ENCODE results near the gene ROPN1. TPM values are rescaled to one million over a fixed set of nuclear protein-coding genes. Genes with fewer than 3 reads are reported as not detected.

The ROPN1 gene
- total and polyA plus RNA-seq, 2 donors (not counting 1 experiment from before 2014, with no cell fraction given), result not detected

- no peak overlapping the region for H3K4me3 ChIP-seq (replicated peaks in 1 of 4; ENCODE audit: control extremely low read depth in 1 of 4, insufficient read depth in 1 of 4, low read depth in 3 of 4, low read length in 4 of 4)
- no peaks in the 10 kb centered on the region for H3K9me3 ChIP-seq (ENCODE audit: control insufficient read depth, insufficient read depth, low read depth, low read length)
- no peak overlapping the region for H3K27ac ChIP-seq (ENCODE audit: insufficient read depth, low read length)
- no peak overlapping the region for H3K9ac ChIP-seq (ENCODE audit: insufficient read depth, low read length)
- no peaks in the 10 kb centered on the region for H3K27me3 ChIP-seq (ENCODE audit: control insufficient read depth, insufficient read depth, low read length)
- H3K4me1 ChIP-seq (ENCODE audit: control insufficient read depth, extremely low read depth, insufficient read depth, low read length), result peaks cover 2% of the 10 kb centered on the region
- TF ChIP-seq, protein P1, sequence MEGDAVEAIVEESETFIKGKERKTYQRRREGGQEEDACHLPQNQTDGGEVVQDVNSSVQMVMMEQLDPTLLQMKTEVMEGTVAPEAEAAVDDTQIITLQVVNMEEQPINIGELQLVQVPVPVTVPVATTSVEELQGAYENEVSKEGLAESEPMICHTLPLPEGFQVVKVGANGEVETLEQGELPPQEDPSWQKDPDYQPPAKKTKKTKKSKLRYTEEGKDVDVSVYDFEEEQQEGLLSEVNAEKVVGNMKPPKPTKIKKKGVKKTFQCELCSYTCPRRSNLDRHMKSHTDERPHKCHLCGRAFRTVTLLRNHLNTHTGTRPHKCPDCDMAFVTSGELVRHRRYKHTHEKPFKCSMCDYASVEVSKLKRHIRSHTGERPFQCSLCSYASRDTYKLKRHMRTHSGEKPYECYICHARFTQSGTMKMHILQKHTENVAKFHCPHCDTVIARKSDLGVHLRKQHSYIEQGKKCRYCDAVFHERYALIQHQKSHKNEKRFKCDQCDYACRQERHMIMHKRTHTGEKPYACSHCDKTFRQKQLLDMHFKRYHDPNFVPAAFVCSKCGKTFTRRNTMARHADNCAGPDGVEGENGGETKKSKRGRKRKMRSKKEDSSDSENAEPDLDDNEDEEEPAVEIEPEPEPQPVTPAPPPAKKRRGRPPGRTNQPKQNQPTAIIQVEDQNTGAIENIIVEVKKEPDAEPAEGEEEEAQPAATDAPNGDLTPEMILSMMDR (conservative IDR thresholded peaks at IDR 0.05 in 1 of 2, IDR thresholded peaks at IDR 0.05 in 1 of 2; ENCODE audit: low read depth in 1 of 2, low read length in 2 of 2), result no peak
- TF ChIP-seq EZH2 (IDR thresholded peaks at IDR 0.05; ENCODE audit: low read length, missing control alignments), result no peak
- no peaks in the 10 kb centered on the region for H4K20me1 ChIP-seq (ENCODE audit: control insufficient read depth, extremely low read depth, insufficient read depth, low read length)
- DNase-seq (ENCODE audit: low read depth in 2 of 2), result no peak
- peaks cover 5% of the 10 kb centered on the region for H3K79me2 ChIP-seq (ENCODE audit: control insufficient read depth, insufficient read depth, low read length)
- H3K36me3 ChIP-seq (ENCODE audit: control insufficient read depth, insufficient read depth, low read length), result peaks cover 8% of the 10 kb centered on the region
- H2AFZ ChIP-seq (ENCODE audit: low read length), result no peak overlapping the region
- no peak overlapping the region for H3K4me2 ChIP-seq (ENCODE audit: extremely low read depth, insufficient read depth, low read length)
Observed at GRCh38 chr3:123952844-123953520, 38.9 kb downstream of the ROPN1 start.

DNA sequence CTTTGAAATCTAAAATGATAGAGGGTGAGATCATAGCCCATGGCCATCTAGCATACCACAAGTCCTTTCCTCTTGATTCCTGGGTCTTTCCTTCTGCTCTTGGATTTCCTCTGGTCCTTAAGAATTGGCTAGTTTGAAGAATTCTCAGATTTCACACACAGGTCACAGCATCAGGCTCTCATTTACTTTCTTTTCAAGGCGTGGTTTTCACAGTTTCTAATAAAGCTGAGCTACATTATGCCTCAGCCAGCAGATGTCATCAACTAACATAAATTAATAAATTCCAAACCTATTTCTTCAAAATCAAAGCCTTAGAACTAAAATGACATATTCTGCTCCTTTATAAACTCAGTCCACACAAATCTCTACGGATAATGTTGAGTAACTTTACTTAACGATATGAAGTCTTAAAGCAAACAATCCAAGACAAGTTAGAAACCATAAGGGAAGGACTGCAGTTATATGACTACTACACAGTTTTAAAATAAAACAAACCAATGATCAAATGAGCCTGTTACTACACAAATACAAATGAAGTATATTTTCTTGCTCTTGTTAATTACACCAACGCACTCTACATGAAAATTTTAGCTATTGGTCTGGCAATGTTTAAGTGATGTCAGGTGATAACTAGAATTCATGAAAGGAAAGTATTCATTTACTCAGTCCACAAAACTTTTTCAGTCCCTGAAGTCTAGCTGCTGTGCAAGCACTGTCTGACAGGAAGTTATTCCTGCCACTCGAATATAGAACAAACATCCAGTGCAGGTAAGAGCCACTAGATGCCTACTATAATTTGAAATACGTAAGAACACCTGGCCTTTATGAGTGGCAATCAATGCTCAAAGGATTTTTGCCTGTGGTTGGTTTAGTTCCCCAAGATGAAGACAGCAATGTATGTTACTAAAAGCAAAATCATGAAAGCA is 40.1 kb downstream of the ROPN1 start:
- no peak overlapping the region for H2AFZ ChIP-seq (ENCODE audit: low read length)
- no peaks in the 10 kb centered on the region for H3K9me3 ChIP-seq (ENCODE audit: control insufficient read depth, insufficient read depth, low read depth, low read length)
- H4K20me1 ChIP-seq (ENCODE audit: control insufficient read depth, extremely low read depth, insufficient read depth, low read length), result no peaks in the 10 kb centered on the region
- no peak overlapping the region for H3K4me2 ChIP-seq (ENCODE audit: extremely low read depth, insufficient read depth, low read length)
- H3K27me3 ChIP-seq (ENCODE audit: control insufficient read depth, insufficient read depth, low read length), result no peaks in the 10 kb centered on the region
- no peaks in the 10 kb centered on the region for H3K79me2 ChIP-seq (ENCODE audit: control insufficient read depth, insufficient read depth, low read length)
- H3K36me3 ChIP-seq (ENCODE audit: control insufficient read depth, insufficient read depth, low read length), result peaks cover 8% of the 10 kb centered on the region
- DNase-seq (ENCODE audit: low read depth in 2 of 2), result peak in 1 of 2 donors; percentile 16
- H3K4me3 ChIP-seq (replicated peaks in 1 of 4; ENCODE audit: control extremely low read depth in 1 of 4, insufficient read depth in 1 of 4, low read depth in 3 of 4, low read length in 4 of 4), result no peak overlapping the region
- H3K27ac ChIP-seq (ENCODE audit: insufficient read depth, low read length), result no peak overlapping the region
- H3K9ac ChIP-seq (ENCODE audit: insufficient read depth, low read length), result no peak overlapping the region
- TF ChIP-seq EZH2 (IDR thresholded peaks at IDR 0.05; ENCODE audit: low read length, missing control alignments), result no peak
- TF ChIP-seq, protein P1 (conservative IDR thresholded peaks at IDR 0.05 in 1 of 2, IDR thresholded peaks at IDR 0.05 in 1 of 2; ENCODE audit: low read depth in 1 of 2, low read length in 2 of 2), result no peak
- peaks cover 2% of the 10 kb centered on the region for H3K4me1 ChIP-seq (ENCODE audit: control insufficient read depth, extremely low read depth, insufficient read depth, low read length)

DNA sequence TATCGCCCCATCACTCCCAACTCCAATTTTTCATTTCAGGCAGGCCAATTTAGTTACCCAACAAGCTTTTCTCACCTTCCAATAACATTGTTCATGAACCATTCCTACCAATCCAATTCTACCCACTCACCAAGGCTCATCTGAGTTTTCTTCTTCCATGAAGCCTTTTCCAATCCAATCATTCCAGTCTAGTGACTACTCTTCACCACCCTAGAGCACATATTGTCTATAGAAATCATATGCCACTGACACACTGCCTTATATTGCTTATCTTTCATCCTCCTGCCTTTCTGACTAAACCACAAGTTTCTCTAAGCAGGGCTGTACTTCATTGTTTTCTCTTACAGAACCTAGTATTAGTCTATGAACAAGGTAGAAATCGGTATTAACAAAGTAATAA is 42.3 kb downstream of the ROPN1 start:
- no peak overlapping the region for H3K4me3 ChIP-seq (replicated peaks in 1 of 4; ENCODE audit: control extremely low read depth in 1 of 4, insufficient read depth in 1 of 4, low read depth in 3 of 4, low read length in 4 of 4)
- TF ChIP-seq, protein P1 (conservative IDR thresholded peaks at IDR 0.05 in 1 of 2, IDR thresholded peaks at IDR 0.05 in 1 of 2; ENCODE audit: low read depth in 1 of 2, low read length in 2 of 2), result no peak
- TF ChIP-seq EZH2 (IDR thresholded peaks at IDR 0.05; ENCODE audit: low read length, missing control alignments), result no peak
- H4K20me1 ChIP-seq (ENCODE audit: control insufficient read depth, extremely low read depth, insufficient read depth, low read length), result no peaks in the 10 kb centered on the region
- H3K79me2 ChIP-seq (ENCODE audit: control insufficient read depth, insufficient read depth, low read length), result no peaks in the 10 kb centered on the region
- H2AFZ ChIP-seq (ENCODE audit: low read length), result no peak overlapping the region
- no peaks in the 10 kb centered on the region for H3K27me3 ChIP-seq (ENCODE audit: control insufficient read depth, insufficient read depth, low read length)
- no peaks in the 10 kb centered on the region for H3K9me3 ChIP-seq (ENCODE audit: control insufficient read depth, insufficient read depth, low read depth, low read length)
- no peak overlapping the region for H3K9ac ChIP-seq (ENCODE audit: insufficient read depth, low read length)
- H3K27ac ChIP-seq (ENCODE audit: insufficient read depth, low read length), result no peak overlapping the region
- DNase-seq (ENCODE audit: low read depth in 2 of 2), result peak; percentile 8 to 80
- H3K4me1 ChIP-seq (ENCODE audit: control insufficient read depth, extremely low read depth, insufficient read depth, low read length), result peaks cover 2% of the 10 kb centered on the region
- H3K36me3 ChIP-seq (ENCODE audit: control insufficient read depth, insufficient read depth, low read length), result peaks cover 10% of the 10 kb centered on the region
- H3K4me2 ChIP-seq (ENCODE audit: extremely low read depth, insufficient read depth, low read length), result no peak overlapping the region
